Measurements from ENCODE around the gene UBASH3A. TPM values are rescaled to one million over a fixed set of nuclear protein-coding genes. Genes with fewer than 3 reads are reported as not detected.
"Not testable (repeated sequence)": the region's sequence is repeated elsewhere in the genome, so short reads cannot be mapped to it uniquely, and the experiment has no call there.

The UBASH3A gene
- total RNA-seq, 1 donor: not detected

GRCh38 chr21:42406866-42407265 lies 3.2 kb downstream of the UBASH3A start:
- DNase-seq (ENCODE audit: low read depth): no peak
- H3K4me3 ChIP-seq (ENCODE audit: low read depth, low read length): no peak overlapping the region
- no peak for TF ChIP-seq CTCF (IDR thresholded peaks at IDR 0.05; ENCODE audit: insufficient read depth, low read depth, low read length)

GRCh38 chr21:42407476-42407875 lies 3.8 kb downstream of the UBASH3A start:
- no peak overlapping the region for H3K4me3 ChIP-seq (ENCODE audit: low read depth, low read length)
- DNase-seq (ENCODE audit: low read depth): no peak
- no peak for TF ChIP-seq CTCF (IDR thresholded peaks at IDR 0.05; ENCODE audit: insufficient read depth, low read depth, low read length)

GRCh38 chr21:42408718-42409117 lies 5.0 kb downstream of the UBASH3A start:
- DNase-seq (ENCODE audit: low read depth); H3K4me3 ChIP-seq (ENCODE audit: low read depth, low read length): not testable (repeated sequence)

- DNase-seq (ENCODE audit: low read depth): no peak
- TF ChIP-seq CTCF (IDR thresholded peaks at IDR 0.05; ENCODE audit: insufficient read depth, low read depth, low read length): no peak
- H3K4me3 ChIP-seq (ENCODE audit: low read depth, low read length): no peak overlapping the region
These were observed 5.7 kb downstream of the UBASH3A start for GRCh38 chr21:42409366-42409765.

GRCh38 chr21:42411197-42411869 lies 7.6 kb downstream of the UBASH3A start:
- DNase-seq (ENCODE audit: low read depth): no peak
- TF ChIP-seq CTCF (IDR thresholded peaks at IDR 0.05; ENCODE audit: insufficient read depth, low read depth, low read length): no peak
- no peak overlapping the region for H3K4me3 ChIP-seq (ENCODE audit: low read depth, low read length)

GRCh38 chr21:42411891-42412635 lies 8.4 kb downstream of the UBASH3A start:
- DNase-seq (ENCODE audit: low read depth): no peak
- H3K4me3 ChIP-seq (ENCODE audit: low read depth, low read length): no peak overlapping the region
- TF ChIP-seq CTCF (IDR thresholded peaks at IDR 0.05; ENCODE audit: insufficient read depth, low read depth, low read length): no peak

- no peak for DNase-seq (ENCODE audit: low read depth)
- H3K4me3 ChIP-seq (ENCODE audit: low read depth, low read length): no peak overlapping the region
- TF ChIP-seq CTCF (IDR thresholded peaks at IDR 0.05; ENCODE audit: insufficient read depth, low read depth, low read length): no peak
These were observed 8.9 kb downstream of the UBASH3A start for GRCh38 chr21:42412636-42412933.

All from fibroblast of villous mesenchyme (primary cell).